H54 (cell line): ENCODE data around the gene RREB1.

ENCODE experiments used
- DNase-seq: peaks from one replicate; pipeline ENCODE4 v3.0.0; 2011; ENCODE audit warnings: low spot score, mixed read lengths; ENCODE audit not compliant: insufficient read length
- FAIRE-seq: peaks from 3 replicates; lab custom pipeline; 2011; peaks lifted over from hg19 to GRCh38; lab: Jason Lieb, UNC
- POLR2A ChIP-seq: IDR thresholded peaks from 2 replicates; pipeline ENCODE4 v1.6.1; 2011; ENCODE audit warnings: low read depth, mild to moderate bottlenecking, low read length

Gene RREB1

DNA sequence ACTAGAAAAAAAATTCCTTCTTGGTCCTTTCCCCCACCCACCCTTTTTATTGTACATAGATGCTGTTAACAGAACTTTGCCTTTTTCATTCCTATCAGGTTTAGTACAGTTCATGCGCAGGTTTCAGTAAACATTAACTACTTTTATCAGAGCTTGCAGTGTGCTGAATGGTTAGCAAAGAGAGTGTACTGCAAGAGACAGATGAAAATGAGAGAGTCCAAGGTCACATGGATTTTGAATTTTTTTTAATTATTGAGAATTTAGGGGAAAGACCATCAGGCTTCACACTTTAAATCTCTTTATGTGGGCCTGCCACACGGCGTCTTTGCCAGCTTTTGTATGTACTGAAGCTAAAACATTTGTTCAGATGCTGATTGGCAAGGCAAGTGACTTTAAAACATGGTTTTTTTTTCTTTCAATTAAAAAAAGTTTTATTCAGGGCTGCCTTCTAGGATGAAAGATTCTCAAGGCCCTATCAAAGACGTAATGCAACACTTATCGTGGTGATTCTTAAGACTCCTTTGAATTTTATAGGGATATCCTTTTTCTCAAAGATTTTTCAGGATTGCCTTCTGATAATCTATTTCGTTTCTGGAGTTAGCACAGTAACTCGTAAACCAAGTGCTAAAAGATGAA, 32.2 kb downstream of the RREB1 start:
- DNase-seq (no peak), FAIRE-seq (no peak)
- no peak for TF ChIP-seq POLR2A

DNA sequence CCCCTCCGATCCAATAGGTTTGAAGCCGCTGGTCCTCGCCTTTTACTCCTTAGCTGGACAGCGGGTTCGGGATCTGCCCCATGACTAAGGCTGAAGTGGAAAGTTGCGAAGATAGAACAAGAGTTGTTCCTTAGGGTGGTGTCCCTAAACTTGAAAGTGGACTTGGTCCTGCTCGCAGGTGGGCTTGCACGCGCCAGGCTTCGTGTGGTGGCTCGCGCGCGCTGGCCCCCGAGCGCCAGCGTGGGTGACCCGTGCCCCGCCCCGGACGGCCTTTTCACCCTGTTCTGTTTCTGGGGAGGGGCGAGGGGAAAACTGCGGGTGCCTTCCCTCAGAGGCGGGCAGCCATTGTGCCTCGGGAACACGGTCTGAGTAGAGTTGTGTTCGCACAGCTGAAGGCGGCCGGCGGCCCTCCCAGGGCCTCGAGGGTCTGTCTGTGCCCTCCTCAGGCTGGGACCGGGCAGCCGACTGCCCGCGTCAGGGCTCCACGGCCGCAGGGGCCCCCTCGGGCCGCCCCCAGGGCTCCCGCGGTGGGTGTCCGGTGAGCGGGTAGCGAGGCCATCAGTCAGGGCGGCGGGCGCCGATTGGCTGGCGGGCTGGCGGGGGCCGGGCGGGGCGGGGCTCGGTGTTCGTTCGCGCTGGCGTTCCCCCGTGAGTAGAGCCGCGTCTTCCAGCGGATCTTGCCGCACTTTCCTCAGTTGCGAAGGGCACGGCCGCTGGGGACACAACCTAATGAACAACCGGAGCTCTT, 33.0 kb downstream of the RREB1 start:
- peak; percentile 87 for DNase-seq
- peak; percentile 45; the same call in 1 of the 2 replicates for TF ChIP-seq POLR2A
- no peak for FAIRE-seq

- DNase-seq = no peak
- no peak for FAIRE-seq
- TF ChIP-seq POLR2A = no peak
These were observed 34.6 kb downstream of the RREB1 start for GRCh38 chr6:7142228-7142801.

GRCh38 chr6:7142918-7143475, 35.2 kb downstream of the RREB1 start:
- no peak for FAIRE-seq
- DNase-seq = no peak
- no peak for TF ChIP-seq POLR2A

GRCh38 chr6:7143476-7143974, 35.8 kb downstream of the RREB1 start:
- FAIRE-seq = no peak
- no peak for TF ChIP-seq POLR2A
- no peak for DNase-seq

GRCh38 chr6:7144872-7145584, 37.3 kb downstream of the RREB1 start:
- DNase-seq (no peak), FAIRE-seq (no peak)
- no peak for TF ChIP-seq POLR2A

- TF ChIP-seq POLR2A = no peak
- DNase-seq (no peak), FAIRE-seq (no peak)
These were observed 37.8 kb downstream of the RREB1 start for GRCh38 chr6:7145585-7145884.

GRCh38 chr6:7145885-7146828, 38.4 kb downstream of the RREB1 start:
- FAIRE-seq (no peak), DNase-seq (peak; percentile 34)
- TF ChIP-seq POLR2A = no peak

DNA sequence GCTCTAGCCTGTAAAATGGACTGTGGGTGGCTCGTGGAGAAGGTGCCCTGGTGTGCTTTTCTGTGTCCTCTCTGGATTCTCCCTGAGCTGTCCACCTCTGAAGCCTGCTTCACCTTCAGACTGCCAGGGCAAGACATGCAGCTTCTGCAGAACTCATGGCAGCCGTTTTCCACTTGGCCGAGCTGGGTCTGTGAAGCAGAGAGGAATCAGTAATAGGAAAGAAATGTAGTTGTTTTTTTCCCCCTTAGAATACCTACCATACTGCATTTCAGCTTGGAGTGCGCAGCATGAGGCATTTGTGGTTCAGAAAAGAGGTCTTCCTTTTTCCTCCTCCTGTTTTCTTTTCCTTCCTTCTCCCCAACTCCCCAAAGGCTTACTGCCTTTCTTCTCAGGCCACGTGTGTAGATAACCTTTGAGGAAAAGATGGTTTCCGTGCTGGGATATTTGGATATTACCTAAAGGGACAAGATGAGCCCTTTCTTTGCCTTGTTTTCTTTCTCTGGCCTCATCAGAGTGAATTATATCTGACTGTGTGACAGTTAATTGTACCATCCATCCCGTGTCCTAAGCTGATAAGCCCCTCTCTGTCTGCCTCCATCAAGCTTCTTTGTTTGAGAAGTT, 39.4 kb downstream of the RREB1 start:
- no peak for FAIRE-seq
- no peak for TF ChIP-seq POLR2A
- DNase-seq = no peak

DNA sequence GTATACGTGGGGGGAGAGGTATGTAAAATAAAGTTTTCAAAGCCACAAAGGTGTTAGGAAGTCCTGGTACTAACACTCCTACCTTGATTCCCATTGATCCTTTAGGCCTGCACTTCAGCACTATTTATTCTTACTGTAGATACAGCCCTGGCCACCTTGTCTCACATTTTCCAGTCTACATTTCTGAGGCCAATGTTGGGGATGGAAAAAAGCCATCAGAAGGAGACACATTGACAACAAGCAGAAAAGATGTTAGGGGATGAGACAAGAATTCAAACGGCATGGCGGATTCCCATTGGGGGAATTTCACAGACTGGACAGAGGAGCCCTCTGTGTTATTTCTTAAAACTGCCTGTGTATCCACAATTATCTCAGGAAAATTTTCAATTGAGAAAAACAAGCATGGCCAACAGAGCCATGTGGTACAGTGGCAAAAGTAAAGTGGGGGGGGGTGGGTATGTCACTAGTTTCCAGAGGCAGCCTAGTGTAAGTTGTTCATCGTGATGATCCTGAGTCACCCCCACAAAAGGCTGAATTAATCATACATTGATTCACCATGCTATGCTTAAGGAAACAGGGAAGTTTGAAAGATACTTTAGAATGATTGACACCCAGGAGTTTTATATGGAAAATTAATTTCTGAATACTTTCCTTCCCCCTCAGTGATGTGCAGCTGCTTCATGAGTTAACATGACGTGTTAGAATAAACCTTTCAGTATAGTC, 40.5 kb downstream of the RREB1 start:
- DNase-seq (peak; percentile 53), FAIRE-seq (peak; percentile 33)
- no peak for TF ChIP-seq POLR2A

DNA sequence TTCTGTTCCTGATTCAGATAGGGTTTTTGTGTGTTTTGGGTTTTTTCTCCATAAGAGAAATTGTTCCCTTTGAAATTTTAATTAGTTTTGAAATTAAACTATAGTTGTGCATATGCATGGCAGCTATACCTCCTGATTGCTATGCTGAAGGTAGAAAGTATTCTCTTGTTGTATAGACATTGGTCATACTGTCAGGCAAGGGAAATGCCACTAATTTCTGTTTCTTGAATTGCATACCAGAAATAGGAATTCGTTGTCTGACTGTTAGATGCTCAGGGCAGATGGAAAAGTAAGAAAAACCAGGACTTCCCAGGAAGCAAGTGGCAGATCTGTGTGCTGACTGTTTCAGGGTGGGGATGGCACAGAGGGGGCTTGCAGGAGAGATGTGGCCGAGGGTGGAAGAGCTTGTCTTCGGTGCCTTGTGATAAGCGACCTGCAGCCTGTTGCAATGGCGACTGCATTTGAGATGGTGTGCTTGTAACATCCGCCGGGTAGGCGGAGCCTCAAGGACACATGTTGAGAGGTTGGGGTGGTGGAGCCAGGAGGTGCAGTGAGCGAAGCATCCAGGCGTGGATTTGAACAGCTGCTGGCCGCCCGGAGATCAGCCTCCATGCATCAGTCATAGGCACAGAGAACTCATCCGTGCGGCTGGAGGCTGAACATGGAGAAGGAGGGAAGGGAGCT, 42.8 kb downstream of the RREB1 start:
- FAIRE-seq (no peak), DNase-seq (no peak)
- TF ChIP-seq POLR2A = no peak

- DNase-seq = no peak
- no peak for FAIRE-seq
- no peak for TF ChIP-seq POLR2A
These were observed 43.6 kb downstream of the RREB1 start for GRCh38 chr6:7151381-7151780.
